DND-41 (cell line): ENCODE results near the gene PYM1.

ENCODE experiments used
- CTCF ChIP-seq: IDR thresholded peaks from 2 replicates; pipeline ENCODE4 v1.5.1; 2012; ENCODE audit warnings: borderline replicate concordance, low read length, moderate library complexity, mild to moderate bottlenecking; ENCODE audit not compliant: poor library complexity, severe bottlenecking; ENCODE audit errors: extremely low read depth
- EZH2 ChIP-seq: IDR thresholded peaks from 3 replicates; pipeline ENCODE4 v1.6.1; 2012; ENCODE audit warnings: borderline replicate concordance, low read depth, mild to moderate bottlenecking, moderate library complexity, low read length, inconsistent platforms; ENCODE audit not compliant: severe bottlenecking

GRCh38 chr12:55957106-55957859 lies 29.6 kb upstream of the PYM1 start:
- TF ChIP-seq EZH2 = no peak
- no peak for TF ChIP-seq CTCF
